HL-60 (cell line): ENCODE results near the gene TMCC3.
"Not testable (repeated sequence)": the region's sequence is repeated elsewhere in the genome, so short reads cannot be mapped to it uniquely, and the experiment has no call there.

Source experiments
- DNase-seq, 2 experiments: peaks; one replicate each; pipeline ENCODE4 v3.0.0-alpha.2; 2010 to 2020; ENCODE audit warnings: low read depth in 1 of 2, low spot score in 1 of 2
- H3K27ac ChIP-seq: fragments of 250-450 bp; sonication (Bioruptor Pico); replicated peaks from 2 replicates; pipeline ENCODE4 v1.5.1; 2020; ENCODE audit warnings: mild to moderate bottlenecking, moderate library complexity
- H3K27me3 ChIP-seq: fragments of 250-450 bp; sonication (Bioruptor Pico); 2 replicates; pipeline ENCODE4 v1.5.1; 2021; ENCODE audit warnings: mild to moderate bottlenecking, moderate library complexity; ENCODE audit not compliant: insufficient read depth, poor library complexity, severe bottlenecking
- H3K4me3 ChIP-seq: replicated peaks from 2 replicates; pipeline ENCODE4 v1.5.1; 2011; ENCODE audit warnings: mild to moderate bottlenecking, control low read depth, low read length; ENCODE audit not compliant: insufficient read depth
- GABPA ChIP-seq: IDR thresholded peaks from 2 replicates; pipeline ENCODE4 v1.6.1; 2012; ENCODE audit warnings: low read depth
- POLR2AphosphoS5 ChIP-seq: IDR thresholded peaks from 2 replicates; pipeline ENCODE4 v1.6.1; 2012; ENCODE audit warnings: low read depth
- SPI1 ChIP-seq: IDR thresholded peaks from 2 replicates; pipeline ENCODE4 v1.6.1; 2012; ENCODE audit warnings: low read depth, mild to moderate bottlenecking, borderline replicate concordance
- TF ChIP-seq, protein P1 (sequence below): IDR thresholded peaks from 2 replicates; pipeline ENCODE4 v1.6.1; 2012; ENCODE audit warnings: low read depth; ENCODE audit not compliant: insufficient replicate concordance
- TF ChIP-seq, protein P2 (sequence below): IDR thresholded peaks from one replicate; pipeline ENCODE4 v1.5.1; 2011; ENCODE audit warnings: low read length, control low read depth, inconsistent platforms; ENCODE audit not compliant: insufficient read depth

TMCC3 gene

DNA sequence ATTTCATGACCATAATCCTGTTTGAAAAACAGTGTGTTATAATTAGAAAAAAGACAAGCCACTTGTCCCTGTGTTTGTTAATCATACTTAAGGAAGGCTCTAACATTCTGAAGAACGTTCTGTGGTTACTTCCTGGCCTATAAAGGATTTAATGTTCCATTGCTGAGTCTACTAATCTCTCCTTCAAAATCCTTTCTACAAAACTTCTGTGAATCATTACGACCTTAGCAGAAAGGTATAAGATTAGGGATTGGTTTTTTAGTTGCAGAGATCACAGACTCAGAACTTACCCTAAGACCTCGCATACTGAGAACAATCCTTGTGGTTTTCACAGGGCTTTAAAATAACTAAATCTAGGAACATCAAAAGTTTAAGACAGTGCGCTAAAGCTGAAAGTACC, 48.3 kb downstream of the TMCC3 start:
- Histone ChIP-seq H3K27ac (no peak overlapping the region), H3K27me3 (peaks cover 2% of the 10 kb centered on the region), H3K4me3 (no peak overlapping the region)
- no peak for DNase-seq
- TF ChIP-seq, protein P1, sequence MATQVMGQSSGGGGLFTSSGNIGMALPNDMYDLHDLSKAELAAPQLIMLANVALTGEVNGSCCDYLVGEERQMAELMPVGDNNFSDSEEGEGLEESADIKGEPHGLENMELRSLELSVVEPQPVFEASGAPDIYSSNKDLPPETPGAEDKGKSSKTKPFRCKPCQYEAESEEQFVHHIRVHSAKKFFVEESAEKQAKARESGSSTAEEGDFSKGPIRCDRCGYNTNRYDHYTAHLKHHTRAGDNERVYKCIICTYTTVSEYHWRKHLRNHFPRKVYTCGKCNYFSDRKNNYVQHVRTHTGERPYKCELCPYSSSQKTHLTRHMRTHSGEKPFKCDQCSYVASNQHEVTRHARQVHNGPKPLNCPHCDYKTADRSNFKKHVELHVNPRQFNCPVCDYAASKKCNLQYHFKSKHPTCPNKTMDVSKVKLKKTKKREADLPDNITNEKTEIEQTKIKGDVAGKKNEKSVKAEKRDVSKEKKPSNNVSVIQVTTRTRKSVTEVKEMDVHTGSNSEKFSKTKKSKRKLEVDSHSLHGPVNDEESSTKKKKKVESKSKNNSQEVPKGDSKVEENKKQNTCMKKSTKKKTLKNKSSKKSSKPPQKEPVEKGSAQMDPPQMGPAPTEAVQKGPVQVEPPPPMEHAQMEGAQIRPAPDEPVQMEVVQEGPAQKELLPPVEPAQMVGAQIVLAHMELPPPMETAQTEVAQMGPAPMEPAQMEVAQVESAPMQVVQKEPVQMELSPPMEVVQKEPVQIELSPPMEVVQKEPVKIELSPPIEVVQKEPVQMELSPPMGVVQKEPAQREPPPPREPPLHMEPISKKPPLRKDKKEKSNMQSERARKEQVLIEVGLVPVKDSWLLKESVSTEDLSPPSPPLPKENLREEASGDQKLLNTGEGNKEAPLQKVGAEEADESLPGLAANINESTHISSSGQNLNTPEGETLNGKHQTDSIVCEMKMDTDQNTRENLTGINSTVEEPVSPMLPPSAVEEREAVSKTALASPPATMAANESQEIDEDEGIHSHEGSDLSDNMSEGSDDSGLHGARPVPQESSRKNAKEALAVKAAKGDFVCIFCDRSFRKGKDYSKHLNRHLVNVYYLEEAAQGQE = no peak
- TF ChIP-seq, protein P2, sequence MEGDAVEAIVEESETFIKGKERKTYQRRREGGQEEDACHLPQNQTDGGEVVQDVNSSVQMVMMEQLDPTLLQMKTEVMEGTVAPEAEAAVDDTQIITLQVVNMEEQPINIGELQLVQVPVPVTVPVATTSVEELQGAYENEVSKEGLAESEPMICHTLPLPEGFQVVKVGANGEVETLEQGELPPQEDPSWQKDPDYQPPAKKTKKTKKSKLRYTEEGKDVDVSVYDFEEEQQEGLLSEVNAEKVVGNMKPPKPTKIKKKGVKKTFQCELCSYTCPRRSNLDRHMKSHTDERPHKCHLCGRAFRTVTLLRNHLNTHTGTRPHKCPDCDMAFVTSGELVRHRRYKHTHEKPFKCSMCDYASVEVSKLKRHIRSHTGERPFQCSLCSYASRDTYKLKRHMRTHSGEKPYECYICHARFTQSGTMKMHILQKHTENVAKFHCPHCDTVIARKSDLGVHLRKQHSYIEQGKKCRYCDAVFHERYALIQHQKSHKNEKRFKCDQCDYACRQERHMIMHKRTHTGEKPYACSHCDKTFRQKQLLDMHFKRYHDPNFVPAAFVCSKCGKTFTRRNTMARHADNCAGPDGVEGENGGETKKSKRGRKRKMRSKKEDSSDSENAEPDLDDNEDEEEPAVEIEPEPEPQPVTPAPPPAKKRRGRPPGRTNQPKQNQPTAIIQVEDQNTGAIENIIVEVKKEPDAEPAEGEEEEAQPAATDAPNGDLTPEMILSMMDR = no peak
- no peak for TF ChIP-seq SPI1
- TF ChIP-seq POLR2AphosphoS5 = no peak
- no peak for TF ChIP-seq GABPA

DNA sequence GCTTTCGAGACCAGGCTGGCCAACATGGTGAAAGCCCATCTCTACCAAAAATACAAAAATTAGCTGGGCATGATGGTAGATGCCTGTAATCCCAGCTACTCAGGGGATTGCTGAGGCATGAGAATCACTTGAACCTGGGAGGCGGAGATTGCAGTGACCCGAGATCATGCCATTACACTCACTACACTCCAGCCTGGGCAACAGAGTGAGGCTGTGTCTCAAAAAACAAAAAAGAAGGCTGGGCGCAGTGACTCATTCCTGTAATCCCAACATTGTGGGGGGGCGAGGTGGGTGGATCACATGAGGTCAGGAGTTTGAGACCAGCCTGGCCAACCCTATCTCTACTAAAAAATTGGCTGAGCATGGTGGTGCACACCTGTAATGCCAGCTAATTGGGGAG, 49.0 kb downstream of the TMCC3 start:
- DNase-seq, H3K4me3 ChIP-seq: not testable (repeated sequence)

DNA sequence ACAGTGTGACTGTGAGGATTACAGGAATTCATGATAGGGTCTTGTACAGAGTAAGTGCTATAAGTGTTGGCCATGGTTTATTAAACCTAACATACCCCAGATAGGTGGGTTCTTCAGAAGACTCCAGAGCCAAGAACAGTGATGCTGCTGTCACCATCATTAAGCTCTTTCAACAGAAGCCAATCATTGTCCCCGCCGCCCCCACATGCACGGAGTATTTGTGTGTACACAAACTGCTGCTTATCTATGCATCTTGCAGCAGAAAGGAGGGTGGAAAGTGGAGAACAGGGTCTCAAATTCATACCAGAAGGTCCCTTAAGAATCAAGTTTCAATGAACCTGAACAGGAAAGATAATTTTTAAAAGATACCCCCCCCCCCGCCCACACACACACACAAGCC, 51.2 kb downstream of the TMCC3 start:
- no peak for DNase-seq
- Histone ChIP-seq H3K27ac (no peak overlapping the region), H3K4me3 (no peak overlapping the region), H3K27me3 (peaks cover 2% of the 10 kb centered on the region)
- TF ChIP-seq, protein P2 = no peak
- TF ChIP-seq POLR2AphosphoS5 = no peak
- TF ChIP-seq SPI1 = no peak
- TF ChIP-seq, protein P1 = no peak
- TF ChIP-seq GABPA = no peak

More for the DNA sequence above, 49.0 kb downstream of the TMCC3 start:
- H3K27ac ChIP-seq, H3K27me3 ChIP-seq: not testable (repeated sequence)

DNA sequence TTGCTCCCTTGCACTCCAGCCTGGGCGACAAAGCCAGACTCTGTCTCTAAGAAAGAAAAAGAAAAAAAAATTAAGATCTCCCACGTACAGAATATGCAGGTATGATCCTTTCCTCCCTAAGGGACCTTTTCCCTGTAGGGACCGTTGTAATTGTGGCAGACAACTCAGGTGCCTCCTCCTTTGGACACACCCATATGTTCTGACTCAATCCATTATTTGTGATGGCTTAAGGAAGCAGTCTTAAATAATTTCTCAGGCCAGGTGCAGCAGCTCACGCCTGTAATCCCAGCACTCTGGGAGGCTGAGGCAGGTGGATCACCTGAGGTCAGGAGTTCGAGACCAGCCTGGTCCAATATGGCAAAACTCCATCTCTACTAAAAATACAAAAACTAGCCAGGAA, 53.1 kb downstream of the TMCC3 start:
- Histone ChIP-seq H3K27ac (no peak overlapping the region), H3K4me3 (no peak overlapping the region), H3K27me3 (peaks cover 2% of the 10 kb centered on the region)
- TF ChIP-seq, protein P2 = no peak
- TF ChIP-seq GABPA = no peak
- no peak for TF ChIP-seq SPI1
- no peak for TF ChIP-seq POLR2AphosphoS5
- TF ChIP-seq, protein P1 = no peak
- DNase-seq = no peak
